ENCODE data around the gene AGRN.

AGRN gene

GRCh38 chr1:1079408-1080121 lies 59.6 kb downstream of the AGRN start:
- H3K4me3 ChIP-seq (ENCODE audit: low read length): no peak overlapping the region
- DNase-seq: no peak
- no peaks in the 10 kb centered on the region for H4K20me1 ChIP-seq (ENCODE audit: insufficient read depth, low read length)
- peak overlapping the region; percentile 14 for H3K4me2 ChIP-seq (ENCODE audit: low read depth, low read length)
- no peaks in the 10 kb centered on the region for H3F3A ChIP-seq (ENCODE audit: insufficient read depth, low read length)
- no peaks in the 10 kb centered on the region for H3K36me3 ChIP-seq (replicated peaks; ENCODE audit: insufficient read depth, low read length)
- H3K9me2 ChIP-seq (replicated peaks; ENCODE audit: insufficient read depth, low read length): no peaks in the 10 kb centered on the region
- no peaks in the 10 kb centered on the region for H3K4me1 ChIP-seq (ENCODE audit: low read length)
- TF ChIP-seq EZH2 (optimal IDR thresholded peaks at IDR 0.05; ENCODE audit: low read depth, low read length) (no peak), EZH2phosphoT487 (IDR thresholded peaks at IDR 0.05; ENCODE audit: low read length) (no peak), CTCF (IDR thresholded peaks at IDR 0.05; ENCODE audit: low read length) (no peak)
- H3K79me2 ChIP-seq (ENCODE audit: low read length): no peaks in the 10 kb centered on the region
- no peak overlapping the region for H2AFZ ChIP-seq (ENCODE audit: low read length)
- H3K9ac ChIP-seq (ENCODE audit: low read length): no peak overlapping the region
- H3K27me3 ChIP-seq (replicated peaks; ENCODE audit: insufficient read depth, low read length): peaks cover 27% of the 10 kb centered on the region
- no peak overlapping the region for H3K27ac ChIP-seq (ENCODE audit: low read length)
- H3K9me3 ChIP-seq (replicated peaks; ENCODE audit: insufficient read depth, low read length): no peaks in the 10 kb centered on the region

- no peaks in the 10 kb centered on the region for H3F3A ChIP-seq (ENCODE audit: insufficient read depth, low read length)
- H4K20me1 ChIP-seq (ENCODE audit: insufficient read depth, low read length): no peaks in the 10 kb centered on the region
- H3K36me3 ChIP-seq (replicated peaks; ENCODE audit: insufficient read depth, low read length): no peaks in the 10 kb centered on the region
- no peak for DNase-seq
- H3K79me2 ChIP-seq (ENCODE audit: low read length): no peaks in the 10 kb centered on the region
- H3K4me1 ChIP-seq (ENCODE audit: low read length): no peaks in the 10 kb centered on the region
- H2AFZ ChIP-seq (ENCODE audit: low read length): no peak overlapping the region
- H3K9me2 ChIP-seq (replicated peaks; ENCODE audit: insufficient read depth, low read length): no peaks in the 10 kb centered on the region
- H3K27ac ChIP-seq (ENCODE audit: low read length): no peak overlapping the region
- H3K9me3 ChIP-seq (replicated peaks; ENCODE audit: insufficient read depth, low read length): no peaks in the 10 kb centered on the region
- no peak overlapping the region for H3K4me3 ChIP-seq (ENCODE audit: low read length)
- no peak overlapping the region for H3K9ac ChIP-seq (ENCODE audit: low read length)
- peak overlapping the region; percentile 14; the same call in 1 of the 2 replicates for H3K4me2 ChIP-seq (ENCODE audit: low read depth, low read length)
- TF ChIP-seq EZH2 (optimal IDR thresholded peaks at IDR 0.05; ENCODE audit: low read depth, low read length) (no peak), EZH2phosphoT487 (IDR thresholded peaks at IDR 0.05; ENCODE audit: low read length) (no peak), CTCF (IDR thresholded peaks at IDR 0.05; ENCODE audit: low read length) (no peak)
- peaks cover 20% of the 10 kb centered on the region for H3K27me3 ChIP-seq (replicated peaks; ENCODE audit: insufficient read depth, low read length)
These were observed 60.3 kb downstream of the AGRN start for GRCh38 chr1:1080122-1080757.

GRCh38 chr1:1080951-1081310 lies 61.0 kb downstream of the AGRN start:
- DNase-seq: no peak
- no peak overlapping the region for H3K4me3 ChIP-seq (ENCODE audit: low read length)
- H3K9me2 ChIP-seq (replicated peaks; ENCODE audit: insufficient read depth, low read length): no peaks in the 10 kb centered on the region
- no peaks in the 10 kb centered on the region for H4K20me1 ChIP-seq (ENCODE audit: insufficient read depth, low read length)
- no peak overlapping the region for H3K9ac ChIP-seq (ENCODE audit: low read length)
- H3K27ac ChIP-seq (ENCODE audit: low read length): no peak overlapping the region
- no peaks in the 10 kb centered on the region for H3K4me1 ChIP-seq (ENCODE audit: low read length)
- peaks cover 13% of the 10 kb centered on the region for H3K27me3 ChIP-seq (replicated peaks; ENCODE audit: insufficient read depth, low read length)
- no peaks in the 10 kb centered on the region for H3K36me3 ChIP-seq (replicated peaks; ENCODE audit: insufficient read depth, low read length)
- no peaks in the 10 kb centered on the region for H3F3A ChIP-seq (ENCODE audit: insufficient read depth, low read length)
- H2AFZ ChIP-seq (ENCODE audit: low read length): no peak overlapping the region
- no peaks in the 10 kb centered on the region for H3K9me3 ChIP-seq (replicated peaks; ENCODE audit: insufficient read depth, low read length)
- no peak overlapping the region for H3K4me2 ChIP-seq (ENCODE audit: low read depth, low read length)
- no peaks in the 10 kb centered on the region for H3K79me2 ChIP-seq (ENCODE audit: low read length)
- TF ChIP-seq EZH2phosphoT487 (IDR thresholded peaks at IDR 0.05; ENCODE audit: low read length) (no peak), EZH2 (optimal IDR thresholded peaks at IDR 0.05; ENCODE audit: low read depth, low read length) (no peak), CTCF (IDR thresholded peaks at IDR 0.05; ENCODE audit: low read length) (no peak)

All from MM.1S (cell line).